ENCODE data around the gene UBE3C.

UBE3C gene

GRCh38 chr7:157183832-157184231, 45.1 kb downstream of the UBE3C start:
- ATAC-seq: no peak

GRCh38 chr7:157188091-157188665, 49.5 kb downstream of the UBE3C start:
- no peak for ATAC-seq

GRCh38 chr7:157189405-157189804, 50.7 kb downstream of the UBE3C start:
- no peak for ATAC-seq

- no peak for ATAC-seq
These were observed 54.1 kb downstream of the UBE3C start for GRCh38 chr7:157192861-157193260.

GRCh38 chr7:157193274-157193673, 54.5 kb downstream of the UBE3C start:
- no peak for ATAC-seq

- no peak for ATAC-seq
These were observed 56.2 kb downstream of the UBE3C start for GRCh38 chr7:157194948-157195347.

GRCh38 chr7:157195868-157196267, 57.1 kb downstream of the UBE3C start:
- no peak for ATAC-seq

GRCh38 chr7:157204134-157204533, 65.4 kb downstream of the UBE3C start:
- ATAC-seq: no peak

GRCh38 chr7:157205438-157205837, 66.7 kb downstream of the UBE3C start:
- ATAC-seq: no peak

GRCh38 chr7:157208571-157209413, 70.1 kb downstream of the UBE3C start:
- no peak for ATAC-seq

- ATAC-seq: no peak
These were observed 72.0 kb downstream of the UBE3C start for GRCh38 chr7:157210682-157211081.

- no peak for ATAC-seq
These were observed 73.0 kb downstream of the UBE3C start for GRCh38 chr7:157211690-157212089.

GRCh38 chr7:157219154-157219553, 80.4 kb downstream of the UBE3C start:
- no peak for ATAC-seq

GRCh38 chr7:157220916-157221569, 82.3 kb downstream of the UBE3C start:
- no peak for ATAC-seq

- no peak for ATAC-seq
These were observed 84.0 kb downstream of the UBE3C start for GRCh38 chr7:157222687-157223086.

GRCh38 chr7:157224627-157225026, 85.9 kb downstream of the UBE3C start:
- no peak for ATAC-seq

- no peak for ATAC-seq
These were observed 90.2 kb downstream of the UBE3C start for GRCh38 chr7:157228864-157229422.

GRCh38 chr7:157233677-157234076, 95.0 kb downstream of the UBE3C start:
- ATAC-seq: no peak

- ATAC-seq: no peak
These were observed 95.5 kb downstream of the UBE3C start for GRCh38 chr7:157234271-157234670.

- no peak for ATAC-seq
These were observed 96.9 kb downstream of the UBE3C start for GRCh38 chr7:157235357-157236333.

GRCh38 chr7:157238087-157238486, 99.4 kb downstream of the UBE3C start:
- no peak for ATAC-seq

GRCh38 chr7:157239571-157240270, 101.0 kb downstream of the UBE3C start:
- ATAC-seq: no peak
